ENCODE measurements around the gene KLHDC7A. TPM values are rescaled to one million over a fixed set of nuclear protein-coding genes. Genes with fewer than 3 reads are reported as not detected.
A peak's percentile ranks its signal among the peaks of the same experiment; 100 is the strongest.

The KLHDC7A gene
- total and polyA plus RNA-seq, 12 donors, result 0.09 to 0.14 (median 0.13) TPM; not detected in 7

GRCh38 chr1:18481921-18482701, 1.4 kb downstream of the KLHDC7A start:
- H3K4me3 ChIP-seq, result no peak overlapping the region
- WGBS, 2 donors, result 81% methylated on average over 49 of the region's 49 CpGs
- TF ChIP-seq CTCF (IDR thresholded peaks at IDR 0.05), result no peak
- peaks cover 0 to 43% (median 13%) of the 10 kb centered on the region in 7 donors for H3K27me3 ChIP-seq
- H3K9me3 ChIP-seq, result no peaks in the 10 kb centered on the region
- ATAC-seq (peak in 3 of 8 donors; percentile 34 to 54 (median 40)), DNase-seq (no peak)
- no peaks in the 10 kb centered on the region for H3K36me3 ChIP-seq
- no peak overlapping the region for H3K27ac ChIP-seq
- peaks cover 0 to 9% (median 0%) of the 10 kb centered on the region in 9 donors for H3K4me1 ChIP-seq
- intact Hi-C loops (cut with DNase I), result no loop called here

GRCh38 chr1:18482721-18483425, 2.1 kb downstream of the KLHDC7A start:
- Histone ChIP-seq H3K36me3 (no peaks in the 10 kb centered on the region), H3K27ac (no peak overlapping the region), H3K27me3 (peaks cover 0 to 44% (median 9%) of the 10 kb centered on the region in 7 donors), H3K9me3 (no peaks in the 10 kb centered on the region), H3K4me1 (peaks cover 0 to 9% (median 0%) of the 10 kb centered on the region in 9 donors), H3K4me3 (no peak overlapping the region)
- WGBS, 2 donors, result 94% methylated on average over 57 of the region's 57 CpGs
- intact Hi-C loops (cut with DNase I), result no loop called here
- TF ChIP-seq CTCF (IDR thresholded peaks at IDR 0.05), result no peak
- ATAC-seq, result peak in 1 of 8 donors; percentile 11
- DNase-seq, result no peak

GRCh38 chr1:18484276-18484675, 3.5 kb downstream of the KLHDC7A start:
- WGBS, 2 donors, result 81 to 89% methylated on average over 3 of the region's 3 CpGs
- ATAC-seq (no peak), DNase-seq (no peak)
- H3K4me3 ChIP-seq, result no peak overlapping the region
- intact Hi-C loops (cut with DNase I), result no loop called here
- no peak for TF ChIP-seq CTCF (IDR thresholded peaks at IDR 0.05)
- H3K9me3 ChIP-seq, result no peaks in the 10 kb centered on the region
- H3K4me1 ChIP-seq, result peaks cover 0 to 9% (median 0%) of the 10 kb centered on the region in 9 donors
- no peak overlapping the region for H3K27ac ChIP-seq
- H3K27me3 ChIP-seq, result peaks cover 0 to 56% (median 20%) of the 10 kb centered on the region in 7 donors
- no peaks in the 10 kb centered on the region for H3K36me3 ChIP-seq

- H3K9me3 ChIP-seq, result peaks cover 0 to 3% (median 0%) of the 10 kb centered on the region in 11 donors
- no peak for TF ChIP-seq CTCF (IDR thresholded peaks at IDR 0.05)
- H3K4me3 ChIP-seq, result no peak overlapping the region
- H3K36me3 ChIP-seq, result no peaks in the 10 kb centered on the region
- peaks cover 0 to 59% (median 20%) of the 10 kb centered on the region in 7 donors for H3K27me3 ChIP-seq
- peaks cover 0 to 9% (median 0%) of the 10 kb centered on the region in 9 donors for H3K4me1 ChIP-seq
- intact Hi-C loops (cut with DNase I), result no loop called here
- H3K27ac ChIP-seq, result no peak overlapping the region
- DNase-seq (no peak), ATAC-seq (no peak)
- 65 to 84% methylated on average over 2 of the region's 2 CpGs for WGBS, 2 donors
These were observed 4.0 kb downstream of the KLHDC7A start for GRCh38 chr1:18484721-18485120.
